GM12891 (cell line): ENCODE results near the gene C21orf91.

Experiments used
- POLR2A ChIP-seq: IDR thresholded peaks from 2 replicates; pipeline ENCODE4 v1.6.1; 2011; ENCODE audit warnings: low read depth, low read length, control low read depth
- POLR2AphosphoS5 ChIP-seq: IDR thresholded peaks from 2 replicates; pipeline ENCODE4 v1.6.1; 2011; ENCODE audit warnings: low read depth, low read length, control low read depth
- TAF1 ChIP-seq: IDR thresholded peaks from 2 replicates; pipeline ENCODE4 v1.6.1; 2011; ENCODE audit warnings: low read depth, low read length, control low read depth

- no peak for TF ChIP-seq POLR2AphosphoS5
- no peak for TF ChIP-seq TAF1
- no peak; the same call in 1 of the 2 replicates for TF ChIP-seq POLR2A
Measured at GRCh38 chr21:17784180-17784598, 35.0 kb downstream of the C21orf91 start.
